Measurements from ENCODE around the gene ACOT7.

The ACOT7 gene

GRCh38 chr1:6261615-6261995 is 132.0 kb downstream of the ACOT7 start:
- no peak for TF ChIP-seq POLR2AphosphoS5 (IDR thresholded peaks at IDR 0.05; ENCODE audit: borderline replicate concordance, low read depth, low read length)
- TF ChIP-seq EZH2 (IDR thresholded peaks at IDR 0.05), result no peak
- no peak for TF ChIP-seq FOXP2 (optimal IDR thresholded peaks at IDR 0.05; ENCODE audit: control extremely low read depth, extremely low read length, insufficient read depth)
- Histone ChIP-seq H3K9ac (ENCODE audit: insufficient read length) (no peak overlapping the region), H3K4me3 (peak overlapping the region; percentile 79), H3K9me3 (ENCODE audit: low read depth, low read length) (no peaks in the 10 kb centered on the region), H3K36me3 (ENCODE audit: insufficient read depth, low read length) (no peaks in the 10 kb centered on the region), H3K27ac (no peak overlapping the region)
- no peak for DNase-seq (ENCODE audit: low read depth, low spot score)

DNA sequence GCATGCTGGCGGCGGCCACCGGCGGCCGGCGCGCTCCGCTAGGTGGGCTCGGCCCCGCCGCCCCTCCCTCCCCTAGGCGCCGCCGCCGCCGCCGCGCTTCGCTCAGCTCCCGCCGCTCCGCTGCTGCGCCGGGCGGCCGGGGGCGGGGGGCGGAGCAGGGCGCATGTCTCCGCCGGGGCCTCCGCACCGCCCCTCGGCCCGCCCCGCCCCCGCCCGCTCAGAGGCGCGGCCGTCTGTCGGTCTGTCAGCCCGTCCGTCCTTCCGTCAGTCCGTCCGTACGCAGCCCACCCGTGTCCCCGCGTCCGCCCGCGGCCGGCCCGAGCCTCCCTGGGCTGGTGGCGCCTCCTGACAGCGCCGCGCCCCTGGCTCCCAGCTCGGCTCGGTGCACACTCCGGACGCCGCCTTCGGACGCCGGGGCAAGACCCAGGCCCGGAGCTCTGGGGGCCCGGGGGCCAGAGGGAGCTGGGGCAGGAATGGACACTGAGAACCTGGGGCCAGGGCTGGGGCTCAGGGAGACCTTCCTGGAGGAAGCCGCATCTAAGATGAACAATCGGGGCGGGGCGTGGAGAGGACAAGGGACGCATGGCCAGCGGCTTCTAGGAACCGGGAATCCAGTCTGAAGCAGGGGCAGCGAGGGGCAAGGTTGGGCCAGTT is 132.5 kb downstream of the ACOT7 start, which contains the start of gene GPR153:
GPR153 (minus strand) TSS at position 138 of the 654 bp plus-strand sequence. CDS start 6,193 bp downstream, outside the sequence.
- TF ChIP-seq FOXP2 (optimal IDR thresholded peaks at IDR 0.05; ENCODE audit: control extremely low read depth, extremely low read length, insufficient read depth) (no peak), POLR2AphosphoS5 (IDR thresholded peaks at IDR 0.05; ENCODE audit: borderline replicate concordance, low read depth, low read length) (no peak), EZH2 (IDR thresholded peaks at IDR 0.05) (no peak)
- no peak for DNase-seq (ENCODE audit: low read depth, low spot score)
- no peak within 1 kb of the TSS for H3K27ac ChIP-seq
- peak within 1 kb of the TSS; percentile 88 for H3K4me3 ChIP-seq
- no peaks in the 10 kb centered on the region for H3K9me3 ChIP-seq (ENCODE audit: low read depth, low read length)
- H3K9ac ChIP-seq (ENCODE audit: insufficient read length), result peak within 1 kb of the TSS; percentile 56
- H3K36me3 ChIP-seq (ENCODE audit: insufficient read depth, low read length), result no peaks in the 10 kb centered on the region

DNA sequence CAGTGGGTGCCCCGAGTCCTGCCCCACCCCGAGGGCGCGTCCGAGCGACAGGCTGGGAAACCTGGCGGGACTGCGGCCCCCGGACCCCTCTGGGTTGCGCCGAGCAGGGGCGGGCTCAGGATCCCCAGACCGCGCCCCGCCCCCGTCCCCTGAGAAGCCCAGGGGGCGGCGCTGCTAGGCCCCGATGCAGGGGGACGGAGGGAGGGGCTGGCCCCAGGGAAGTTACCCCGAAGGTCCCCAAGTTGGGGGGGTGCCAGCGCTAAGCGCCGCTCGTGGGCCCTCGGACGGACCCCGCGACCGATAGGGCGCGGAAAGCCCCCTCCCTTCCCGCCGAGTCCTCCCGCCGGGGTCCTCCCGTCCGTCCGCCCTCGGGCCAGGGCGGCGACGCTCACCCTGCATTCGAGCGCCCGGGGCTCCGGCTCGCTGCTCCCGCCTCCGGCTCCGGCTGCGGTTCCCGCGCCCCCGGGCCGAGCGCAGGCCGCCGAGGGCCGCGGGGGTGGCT is 133.1 kb downstream of the ACOT7 start:
- TF ChIP-seq POLR2AphosphoS5 (IDR thresholded peaks at IDR 0.05; ENCODE audit: borderline replicate concordance, low read depth, low read length) (no peak; the same call in 1 of the 2 replicates), FOXP2 (optimal IDR thresholded peaks at IDR 0.05; ENCODE audit: control extremely low read depth, extremely low read length, insufficient read depth) (no peak)
- DNase-seq (ENCODE audit: low read depth, low spot score), result no peak
- H3K9me3 ChIP-seq (ENCODE audit: low read depth, low read length), result no peaks in the 10 kb centered on the region
- H3K36me3 ChIP-seq (ENCODE audit: insufficient read depth, low read length), result no peaks in the 10 kb centered on the region
- H3K9ac ChIP-seq (ENCODE audit: insufficient read length), result peak overlapping the region; percentile 56
- peak overlapping the region; percentile 88 for H3K4me3 ChIP-seq
- no peak overlapping the region for H3K27ac ChIP-seq

DNA sequence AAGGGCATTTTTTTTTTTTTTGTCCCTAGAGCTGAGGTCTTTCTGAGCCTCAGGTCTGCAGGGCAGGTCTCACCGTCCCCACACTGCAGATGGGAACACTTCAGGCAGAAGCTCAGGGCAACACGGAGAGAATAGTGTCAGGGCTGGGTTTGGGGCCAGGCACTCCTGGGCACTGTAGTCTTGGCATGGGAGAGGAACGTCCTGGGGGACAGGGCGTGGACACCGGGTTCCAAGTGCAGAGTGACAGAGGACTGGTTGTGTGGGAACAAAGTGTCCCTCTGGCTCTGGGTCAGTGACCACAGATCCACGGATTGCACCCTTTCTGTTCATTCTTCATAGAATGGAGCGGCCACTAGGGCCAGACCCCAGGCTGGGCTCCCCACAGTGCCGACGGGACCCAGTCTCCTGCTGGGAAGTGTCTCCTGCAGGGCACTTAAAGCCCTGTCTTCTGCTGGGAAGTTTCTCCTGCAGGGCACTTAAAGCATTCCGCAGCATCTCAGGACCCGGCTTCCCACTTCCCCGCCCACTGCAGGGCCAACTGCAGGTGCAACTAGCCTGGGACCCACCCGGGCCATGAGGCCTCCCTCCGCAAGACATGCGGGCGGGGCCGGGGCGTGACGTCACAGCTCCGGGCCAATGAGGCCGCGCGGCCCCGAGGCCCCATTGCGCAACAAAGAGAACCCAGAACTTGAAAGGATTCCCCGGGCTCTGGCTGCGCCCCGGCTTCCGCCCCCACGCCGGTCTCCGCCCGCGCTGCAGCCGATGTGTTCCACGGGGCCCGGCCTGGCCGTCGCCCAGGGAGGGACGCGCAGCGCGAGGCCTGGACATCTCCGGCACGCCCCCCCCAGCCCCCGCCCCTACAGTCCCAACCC is 133.8 kb downstream of the ACOT7 start:
- TF ChIP-seq POLR2AphosphoS5 (IDR thresholded peaks at IDR 0.05; ENCODE audit: borderline replicate concordance, low read depth, low read length) (peak; percentile 48; the same call in 1 of the 2 replicates), EZH2 (IDR thresholded peaks at IDR 0.05) (no peak), FOXP2 (optimal IDR thresholded peaks at IDR 0.05; ENCODE audit: control extremely low read depth, extremely low read length, insufficient read depth) (no peak)
- no peaks in the 10 kb centered on the region for H3K9me3 ChIP-seq (ENCODE audit: low read depth, low read length)
- H3K4me3 ChIP-seq, result peak overlapping the region; percentile 88
- no peaks in the 10 kb centered on the region for H3K36me3 ChIP-seq (ENCODE audit: insufficient read depth, low read length)
- H3K9ac ChIP-seq (ENCODE audit: insufficient read length), result no peak overlapping the region
- H3K27ac ChIP-seq, result no peak overlapping the region
- no peak for DNase-seq (ENCODE audit: low read depth, low spot score)

DNA sequence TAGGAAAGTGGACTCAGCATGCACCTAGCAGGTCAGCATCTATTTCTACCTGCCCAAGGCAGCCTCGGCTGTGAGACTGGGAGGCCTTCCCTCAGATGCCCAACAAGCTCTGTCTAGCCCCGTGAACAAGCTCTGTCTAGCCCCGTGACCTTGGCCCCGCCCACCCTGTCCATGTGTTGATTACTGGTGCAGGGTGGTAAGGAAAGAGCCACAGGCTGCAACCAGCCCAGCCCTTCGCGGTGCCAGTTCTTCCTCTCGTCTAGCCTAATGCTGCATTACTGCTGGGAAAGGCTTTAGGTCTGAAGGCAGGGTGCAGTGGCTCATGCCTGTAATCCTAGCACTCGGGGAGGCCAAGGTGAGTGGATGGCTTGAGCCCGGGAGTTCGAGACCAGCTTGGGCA is 134.9 kb downstream of the ACOT7 start:
- Histone ChIP-seq H3K27ac (no peak overlapping the region), H3K9me3 (ENCODE audit: low read depth, low read length) (no peaks in the 10 kb centered on the region), H3K9ac (ENCODE audit: insufficient read length) (no peak overlapping the region), H3K4me3 (no peak overlapping the region), H3K36me3 (ENCODE audit: insufficient read depth, low read length) (no peaks in the 10 kb centered on the region; the same call in 1 of the 2 replicates)
- DNase-seq (ENCODE audit: low read depth, low spot score), result no peak
- no peak for TF ChIP-seq POLR2AphosphoS5 (IDR thresholded peaks at IDR 0.05; ENCODE audit: borderline replicate concordance, low read depth, low read length)

DNA sequence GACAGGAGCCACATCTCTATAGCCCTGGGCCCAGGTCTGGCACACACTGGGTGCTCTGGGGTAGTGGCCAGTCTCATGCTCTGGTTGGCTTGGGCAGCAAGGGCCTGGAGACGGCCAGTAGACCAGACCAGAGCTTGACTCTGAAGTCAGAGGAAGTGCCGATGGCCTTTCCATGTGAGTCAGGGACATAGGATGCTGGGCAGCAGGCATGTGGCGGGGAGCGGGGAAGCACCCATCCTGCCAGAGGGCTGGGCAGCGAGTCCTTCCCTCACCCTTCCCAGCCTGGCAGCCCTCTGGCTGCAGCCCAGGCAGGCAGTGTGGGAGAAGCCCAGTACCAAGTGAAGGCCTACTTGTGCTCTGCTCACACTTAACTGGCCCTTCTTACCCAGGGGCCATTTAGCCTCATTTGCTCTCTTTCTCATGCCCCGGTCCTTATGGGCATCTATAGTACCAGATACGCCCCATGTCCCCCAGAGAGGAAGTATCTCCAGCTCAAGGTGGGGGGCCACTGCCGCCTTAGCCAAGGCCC is 136.0 kb downstream of the ACOT7 start:
- no peak overlapping the region for H3K9ac ChIP-seq (ENCODE audit: insufficient read length)
- TF ChIP-seq EZH2 (IDR thresholded peaks at IDR 0.05), result no peak
- H3K27ac ChIP-seq, result no peak overlapping the region
- no peaks in the 10 kb centered on the region; the same call in 1 of the 2 replicates for H3K36me3 ChIP-seq (ENCODE audit: insufficient read depth, low read length)
- no peak overlapping the region for H3K4me3 ChIP-seq
- H3K9me3 ChIP-seq (ENCODE audit: low read depth, low read length), result no peaks in the 10 kb centered on the region
- no peak for DNase-seq (ENCODE audit: low read depth, low spot score)

- DNase-seq (ENCODE audit: low read depth, low spot score), result no peak
- Histone ChIP-seq H3K9ac (ENCODE audit: insufficient read length) (no peak overlapping the region), H3K9me3 (ENCODE audit: low read depth, low read length) (no peaks in the 10 kb centered on the region), H3K4me3 (no peak overlapping the region), H3K36me3 (ENCODE audit: insufficient read depth, low read length) (no peaks in the 10 kb centered on the region; the same call in 1 of the 2 replicates), H3K27ac (no peak overlapping the region)
- TF ChIP-seq FOXP2 (optimal IDR thresholded peaks at IDR 0.05; ENCODE audit: control extremely low read depth, extremely low read length, insufficient read depth), result no peak
- TF ChIP-seq POLR2AphosphoS5 (IDR thresholded peaks at IDR 0.05; ENCODE audit: borderline replicate concordance, low read depth, low read length), result no peak
- TF ChIP-seq EZH2 (IDR thresholded peaks at IDR 0.05), result no peak
Measured at GRCh38 chr1:6256645-6257044, 136.9 kb downstream of the ACOT7 start.

DNA sequence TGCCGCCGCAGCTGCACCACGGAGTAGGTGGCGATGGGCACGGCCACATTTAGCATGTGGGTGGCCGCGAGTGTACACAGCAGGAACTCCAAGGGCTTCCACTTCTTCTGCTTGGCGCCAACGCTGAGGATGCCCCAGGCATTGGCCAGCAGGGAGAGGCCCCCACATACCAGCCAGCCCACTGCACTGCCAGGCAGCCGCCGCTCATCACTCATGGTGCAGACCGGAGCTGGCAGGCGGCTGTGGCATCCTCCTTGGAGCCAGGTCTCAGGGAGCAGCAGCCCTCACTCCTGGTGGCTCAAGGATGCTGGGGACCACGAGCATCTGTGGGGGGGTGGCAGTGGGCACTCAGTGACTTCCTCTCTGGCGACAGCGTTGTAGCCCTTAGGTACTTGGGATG is 138.9 kb downstream of the ACOT7 start:
- TF ChIP-seq EZH2 (IDR thresholded peaks at IDR 0.05), result no peak
- no peak for TF ChIP-seq FOXP2 (optimal IDR thresholded peaks at IDR 0.05; ENCODE audit: control extremely low read depth, extremely low read length, insufficient read depth)
- no peak for TF ChIP-seq POLR2AphosphoS5 (IDR thresholded peaks at IDR 0.05; ENCODE audit: borderline replicate concordance, low read depth, low read length)
- no peak overlapping the region for H3K27ac ChIP-seq
- no peak overlapping the region for H3K9ac ChIP-seq (ENCODE audit: insufficient read length)
- no peaks in the 10 kb centered on the region for H3K9me3 ChIP-seq (ENCODE audit: low read depth, low read length)
- no peak overlapping the region for H3K4me3 ChIP-seq
- no peaks in the 10 kb centered on the region; the same call in 1 of the 2 replicates for H3K36me3 ChIP-seq (ENCODE audit: insufficient read depth, low read length)
- no peak for DNase-seq (ENCODE audit: low read depth, low spot score)
